ENCODE measurements around the gene PIK3CD.

GRCh38 chr1:9671377-9672140 lies 20.0 kb downstream of the PIK3CD start:
- TF ChIP-seq CTCF (conservative IDR thresholded peaks at IDR 0.05; ENCODE audit: low read depth in 2 of 2) (no peak), POLR2AphosphoS5 (IDR thresholded peaks at IDR 0.05; ENCODE audit: low read depth) (no peak), EZH2 (IDR thresholded peaks at IDR 0.05; ENCODE audit: low read depth, unreplicated experiment) (no peak), JUNB (IDR thresholded peaks at IDR 0.05; ENCODE audit: unreplicated experiment) (no peak)
